GM12878 (cell line): ENCODE data around the gene WASF1. TPM values are rescaled to one million over a fixed set of nuclear protein-coding genes. Genes with fewer than 3 reads are reported as not detected.

ENCODE experiments used
- ATAC-seq: fragments of 200-7000 bp; cut with Tn5 transposase; 3 replicates; pipeline ENCODE4 v1.9.1; 2020; ENCODE audit warnings: mild to moderate bottlenecking, moderate library complexity
- BruUV-seq: library from RNA; stranded (reverse); fragments of 400-500 nt; replicated peaks from 2 replicates; lab custom pipeline; 2021; lab: Mats Ljungman, UMichigan
- CTCF ChIA-PET: fragments of 300-600 bp; sonication (Branson Sonifier 250); formaldehyde crosslinking; extraction: SDS; loops from one replicate; lab custom pipeline; 2021; ENCODE audit warnings: inconsistent platforms; lab: Yijun Ruan, JAX
- POLR2A ChIA-PET: fragments of 350-600 bp; formaldehyde crosslinking; extraction: SDS; loops from one replicate; lab custom pipeline; 2021; ENCODE audit warnings: inconsistent platforms; lab: Charles Lee
- RAD21 ChIA-PET: fragments of 300-600 bp; sonication (Branson Sonifier 250); formaldehyde crosslinking; loops from one replicate; lab custom pipeline; 2023; ENCODE audit warnings: antibody characterized with exemption; ENCODE audit not compliant: unreplicated experiment; lab: Charles Lee
- SMC1A ChIA-PET: fragments of 300-600 bp; sonication (Branson Sonifier 250); formaldehyde crosslinking; loops from one replicate; lab custom pipeline; 2023; ENCODE audit not compliant: unreplicated experiment, uncharacterized antibody; lab: Charles Lee
- DNase-seq: peaks from one replicate; pipeline ENCODE4 v3.0.0-alpha.2; 2011; ENCODE audit warnings: low read depth, low spot score
- FAIRE-seq: peaks from 3 replicates; lab custom pipeline; 2011; peaks lifted over from hg19 to GRCh38; lab: Jason Lieb, UNC
- H2AFZ ChIP-seq: 2 replicates; pipeline ENCODE4 v1.6.0; 2011; ENCODE audit warnings: low read depth, low read length, control low read depth; ENCODE audit not compliant: control insufficient read depth
- H3K27ac ChIP-seq: 2 replicates; pipeline ENCODE4 v1.5.1; 2011; ENCODE audit warnings: control low read depth; ENCODE audit not compliant: control insufficient read depth, insufficient read depth
- H3K27me3 ChIP-seq, 2 experiments: replicated peaks in 1 of 2; 2 replicates each; pipeline versions ENCODE4 v1.6.0 to v1.6.1; 2011; ENCODE audit warnings: low read length in 1 of 2; ENCODE audit not compliant: control insufficient read depth in 2 of 2, insufficient read depth in 2 of 2
- H3K36me3 ChIP-seq, 2 experiments: 2 replicates each; pipeline ENCODE4 v1.5.1; 2011; ENCODE audit warnings: low read length in 1 of 2; ENCODE audit not compliant: control insufficient read depth in 2 of 2, insufficient read depth in 2 of 2
- H3K4me1 ChIP-seq: 2 replicates; pipeline ENCODE4 v1.6.1; 2011; ENCODE audit warnings: mild to moderate bottlenecking, low read length, moderate library complexity, mixed read lengths; ENCODE audit not compliant: control insufficient read depth, insufficient read depth
- H3K4me2 ChIP-seq: 2 replicates; pipeline ENCODE4 v1.6.0; 2011; ENCODE audit warnings: control low read depth; ENCODE audit not compliant: control insufficient read depth, insufficient read depth
- H3K4me3 ChIP-seq: fragments of 200-600 bp; sonication (generic); 2 replicates; pipeline ENCODE4 v1.5.1; 2016
- H3K79me2 ChIP-seq: 2 replicates; pipeline ENCODE4 v1.6.0; 2011; ENCODE audit warnings: low read length; ENCODE audit not compliant: control insufficient read depth, insufficient read depth
- H3K9ac ChIP-seq: 2 replicates; pipeline ENCODE4 v1.8.0; 2011; ENCODE audit warnings: low read length, control low read depth, mixed read lengths; ENCODE audit not compliant: control insufficient read depth, insufficient read depth
- H3K9me3 ChIP-seq: replicated peaks from 3 replicates; pipeline ENCODE4 v1.5.1; 2011; ENCODE audit warnings: mild to moderate bottlenecking, low read length; ENCODE audit not compliant: control insufficient read depth, insufficient read depth
- H4K20me1 ChIP-seq: 2 replicates; pipeline ENCODE4 v1.6.0; 2011; ENCODE audit not compliant: control insufficient read depth, insufficient read depth
- BACH1 ChIP-seq: fragments of 450-650 bp; IDR thresholded peaks from 2 replicates; pipeline ENCODE4 v1.6.1; 2017; ENCODE audit warnings: mild to moderate bottlenecking, borderline replicate concordance
- BHLHE40 ChIP-seq, 2 experiments: fragments of 450-650 bp in 1 of 2; IDR thresholded peaks; 2 replicates each; pipeline ENCODE4 v1.6.1; 2011 to 2017; ENCODE audit warnings: low read depth in 2 of 2, borderline replicate concordance in 1 of 2, improper control_type of control experiment in 1 of 2, low read length in 1 of 2, mild to moderate bottlenecking in 1 of 2
- CEBPB ChIP-seq, 2 experiments: fragments of 150-350 bp in 1 of 2; IDR thresholded peaks; 2 replicates each; pipeline ENCODE4 v1.6.1; 2012 to 2014; ENCODE audit warnings: low read depth in 2 of 2, low read length in 2 of 2, borderline replicate concordance in 1 of 2, inconsistent platforms in 1 of 2
- CHD4 ChIP-seq: fragments of 200-600 bp; sonication (generic); IDR thresholded peaks from 2 replicates; pipeline ENCODE4 v1.6.1; 2016; ENCODE audit warnings: mild to moderate bottlenecking
- ELK1 ChIP-seq: IDR thresholded peaks from 2 replicates; pipeline ENCODE4 v1.6.1; 2012; ENCODE audit warnings: low read depth, low read length, improper control_type of control experiment
- KLF5 ChIP-seq: fragments of 450-650 bp; IDR thresholded peaks from 2 replicates; pipeline ENCODE4 v1.6.1; 2014; ENCODE audit warnings: mild to moderate bottlenecking; ENCODE audit not compliant: partially characterized antibody
- MXI1 ChIP-seq: fragments of 150-350 bp; IDR thresholded peaks from 2 replicates; pipeline ENCODE4 v1.6.1; 2011; ENCODE audit warnings: low read depth, mild to moderate bottlenecking, inconsistent platforms, low read length, improper control_type of control experiment
- PML ChIP-seq: IDR thresholded peaks from 2 replicates; pipeline ENCODE4 v1.6.1; 2012; ENCODE audit warnings: low read length, inconsistent platforms
- POLR2A ChIP-seq: IDR thresholded peaks from 2 replicates; pipeline ENCODE4 v1.6.1; 2011; ENCODE audit warnings: low read depth, mild to moderate bottlenecking, low read length
- POLR2AphosphoS5 ChIP-seq: IDR thresholded peaks from 2 replicates; pipeline ENCODE4 v1.6.1; 2011; ENCODE audit warnings: mild to moderate bottlenecking, low read length, inconsistent platforms
- STAT1 ChIP-seq: fragments of 450-650 bp; conservative IDR thresholded peaks from 2 replicates; pipeline ENCODE4 v1.6.1; 2014; ENCODE audit warnings: antibody characterized with exemption, mild to moderate bottlenecking
- TCF7 ChIP-seq: IDR thresholded peaks from 2 replicates; pipeline ENCODE4 v1.6.1; 2014; ENCODE audit warnings: antibody characterized with exemption, borderline replicate concordance
- ZNF274 ChIP-seq: IDR thresholded peaks from one replicate; pipeline ENCODE4 v1.8.0; 2011; ENCODE audit not compliant: insufficient read length, insufficient read depth
- ZZZ3 ChIP-seq: IDR thresholded peaks from 2 replicates; pipeline ENCODE4 v1.6.1; 2011; ENCODE audit warnings: low read depth; ENCODE audit not compliant: control insufficient read depth, insufficient read length
- WGBS: methylation state at CpG from one replicate; pipeline ENCODE4 v1.1.6; 2016; ENCODE audit warnings: low lambda C conversion rate; ENCODE audit not compliant: insufficient replicate concordance, insufficient coverage; ENCODE audit errors: missing lambda C conversion rate; 5-methylcytosine and 5-hydroxymethylcytosine counted together
- in situ Hi-C: fragments of 300-500 bp; cut with MboI; formaldehyde crosslinking; loops from 9 replicates; pipeline ENCODE4 v1.14.3; 2018; ENCODE audit warnings: mixed read lengths
- intact Hi-C: fragments of 100-400 bp; cut with micrococcal nuclease; formaldehyde crosslinking; loops from one replicate; pipeline ENCODE4 v1.14.2; 2022; ENCODE audit not compliant: unreplicated experiment
- polyA plus RNA-seq, 11 experiments: library from polyadenylated mRNA; depleted of rRNA in 4 of 11; unstranded in 6 of 11; stranded (reverse) in 5 of 11; fragments of >200 nt; fragmentation: Nextera tagmentation in 4 of 11; fragmentation: Illumina TruSeq in 1 of 11; extraction: Ambion mirVana in 4 of 11; extraction: Trizol in 1 of 11; gene quantifications; 1 replicate in 1 of 11; 2 replicates in 10 of 11; pipeline versions ENCODE4 v1.2.1 to v1.2.3, GENCODE V29; 2011 to 2016; ENCODE audit warnings: inconsistent platforms in 2 of 11, missing spikeins in 2 of 11, low read depth in 1 of 11
- total RNA-seq, 4 experiments: library from RNA; depleted of rRNA in 3 of 4; stranded (reverse); fragments of >200 nt in 3 of 4; fragmentation: Illumina TruSeq in 1 of 4; extraction: Trizol in 1 of 4; gene quantifications; 2 replicates each; pipeline versions ENCODE4 v1.2.1 to v1.2.3, GENCODE V29; 2013 to 2021
- TF ChIP-seq, protein P1 (sequence below): fragments of 450-650 bp; IDR thresholded peaks from 2 replicates; pipeline ENCODE4 v1.6.1; 2014; ENCODE audit warnings: mild to moderate bottlenecking
- TF ChIP-seq, protein P2 (sequence below): fragments of 450-650 bp; IDR thresholded peaks from 2 replicates; pipeline ENCODE4 v1.6.1; 2018; ENCODE audit warnings: mild to moderate bottlenecking, low read depth, moderate library complexity; ENCODE audit not compliant: partially characterized antibody
- TF ChIP-seq, protein P3 (sequence below): IDR thresholded peaks from 2 replicates; pipeline ENCODE4 v1.6.1; 2012; ENCODE audit warnings: mild to moderate bottlenecking, low read depth, low read length

The WASF1 gene
- total and polyA plus RNA-seq, 10 of the 15 experiments (the other 5 are each of a cell fraction or from before 2014, with no cell fraction given): 1.3 to 10.2 (median 4.5) TPM

- SMC1A ChIA-PET: no interaction called here
- no peak overlapping the region for H3K4me3 ChIP-seq
- no peak for TF ChIP-seq ZNF274
- TF ChIP-seq POLR2AphosphoS5: no peak
- TF ChIP-seq, protein P1, sequence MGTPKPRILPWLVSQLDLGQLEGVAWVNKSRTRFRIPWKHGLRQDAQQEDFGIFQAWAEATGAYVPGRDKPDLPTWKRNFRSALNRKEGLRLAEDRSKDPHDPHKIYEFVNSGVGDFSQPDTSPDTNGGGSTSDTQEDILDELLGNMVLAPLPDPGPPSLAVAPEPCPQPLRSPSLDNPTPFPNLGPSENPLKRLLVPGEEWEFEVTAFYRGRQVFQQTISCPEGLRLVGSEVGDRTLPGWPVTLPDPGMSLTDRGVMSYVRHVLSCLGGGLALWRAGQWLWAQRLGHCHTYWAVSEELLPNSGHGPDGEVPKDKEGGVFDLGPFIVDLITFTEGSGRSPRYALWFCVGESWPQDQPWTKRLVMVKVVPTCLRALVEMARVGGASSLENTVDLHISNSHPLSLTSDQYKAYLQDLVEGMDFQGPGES: no peak
- TF ChIP-seq MXI1: no peak
- TF ChIP-seq CEBPB (IDR thresholded peaks at IDR 0.05; ENCODE audit: borderline replicate concordance in 1 of 2, low read depth in 2 of 2, low read length in 2 of 2): no peak
- TF ChIP-seq TCF7: no peak
- TF ChIP-seq, protein P2, sequence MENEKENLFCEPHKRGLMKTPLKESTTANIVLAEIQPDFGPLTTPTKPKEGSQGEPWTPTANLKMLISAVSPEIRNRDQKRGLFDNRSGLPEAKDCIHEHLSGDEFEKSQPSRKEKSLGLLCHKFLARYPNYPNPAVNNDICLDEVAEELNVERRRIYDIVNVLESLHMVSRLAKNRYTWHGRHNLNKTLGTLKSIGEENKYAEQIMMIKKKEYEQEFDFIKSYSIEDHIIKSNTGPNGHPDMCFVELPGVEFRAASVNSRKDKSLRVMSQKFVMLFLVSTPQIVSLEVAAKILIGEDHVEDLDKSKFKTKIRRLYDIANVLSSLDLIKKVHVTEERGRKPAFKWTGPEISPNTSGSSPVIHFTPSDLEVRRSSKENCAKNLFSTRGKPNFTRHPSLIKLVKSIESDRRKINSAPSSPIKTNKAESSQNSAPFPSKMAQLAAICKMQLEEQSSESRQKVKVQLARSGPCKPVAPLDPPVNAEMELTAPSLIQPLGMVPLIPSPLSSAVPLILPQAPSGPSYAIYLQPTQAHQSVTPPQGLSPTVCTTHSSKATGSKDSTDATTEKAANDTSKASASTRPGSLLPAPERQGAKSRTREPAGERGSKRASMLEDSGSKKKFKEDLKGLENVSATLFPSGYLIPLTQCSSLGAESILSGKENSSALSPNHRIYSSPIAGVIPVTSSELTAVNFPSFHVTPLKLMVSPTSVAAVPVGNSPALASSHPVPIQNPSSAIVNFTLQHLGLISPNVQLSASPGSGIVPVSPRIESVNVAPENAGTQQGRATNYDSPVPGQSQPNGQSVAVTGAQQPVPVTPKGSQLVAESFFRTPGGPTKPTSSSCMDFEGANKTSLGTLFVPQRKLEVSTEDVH: no peak
- no peak for TF ChIP-seq ZZZ3
- no peak for TF ChIP-seq PML
- TF ChIP-seq, protein P3, sequence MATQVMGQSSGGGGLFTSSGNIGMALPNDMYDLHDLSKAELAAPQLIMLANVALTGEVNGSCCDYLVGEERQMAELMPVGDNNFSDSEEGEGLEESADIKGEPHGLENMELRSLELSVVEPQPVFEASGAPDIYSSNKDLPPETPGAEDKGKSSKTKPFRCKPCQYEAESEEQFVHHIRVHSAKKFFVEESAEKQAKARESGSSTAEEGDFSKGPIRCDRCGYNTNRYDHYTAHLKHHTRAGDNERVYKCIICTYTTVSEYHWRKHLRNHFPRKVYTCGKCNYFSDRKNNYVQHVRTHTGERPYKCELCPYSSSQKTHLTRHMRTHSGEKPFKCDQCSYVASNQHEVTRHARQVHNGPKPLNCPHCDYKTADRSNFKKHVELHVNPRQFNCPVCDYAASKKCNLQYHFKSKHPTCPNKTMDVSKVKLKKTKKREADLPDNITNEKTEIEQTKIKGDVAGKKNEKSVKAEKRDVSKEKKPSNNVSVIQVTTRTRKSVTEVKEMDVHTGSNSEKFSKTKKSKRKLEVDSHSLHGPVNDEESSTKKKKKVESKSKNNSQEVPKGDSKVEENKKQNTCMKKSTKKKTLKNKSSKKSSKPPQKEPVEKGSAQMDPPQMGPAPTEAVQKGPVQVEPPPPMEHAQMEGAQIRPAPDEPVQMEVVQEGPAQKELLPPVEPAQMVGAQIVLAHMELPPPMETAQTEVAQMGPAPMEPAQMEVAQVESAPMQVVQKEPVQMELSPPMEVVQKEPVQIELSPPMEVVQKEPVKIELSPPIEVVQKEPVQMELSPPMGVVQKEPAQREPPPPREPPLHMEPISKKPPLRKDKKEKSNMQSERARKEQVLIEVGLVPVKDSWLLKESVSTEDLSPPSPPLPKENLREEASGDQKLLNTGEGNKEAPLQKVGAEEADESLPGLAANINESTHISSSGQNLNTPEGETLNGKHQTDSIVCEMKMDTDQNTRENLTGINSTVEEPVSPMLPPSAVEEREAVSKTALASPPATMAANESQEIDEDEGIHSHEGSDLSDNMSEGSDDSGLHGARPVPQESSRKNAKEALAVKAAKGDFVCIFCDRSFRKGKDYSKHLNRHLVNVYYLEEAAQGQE: no peak
- TF ChIP-seq BACH1: no peak
- TF ChIP-seq ELK1: no peak
- no peak for TF ChIP-seq STAT1
- TF ChIP-seq CHD4: no peak
- no peak for TF ChIP-seq POLR2A
- TF ChIP-seq KLF5: no peak
- TF ChIP-seq BHLHE40 (IDR thresholded peaks at IDR 0.05; ENCODE audit: borderline replicate concordance in 1 of 2, low read depth in 2 of 2, low read length in 1 of 2): no peak
Measured at GRCh38 chr6:110098511-110099116, 80.9 kb downstream of the WASF1 start.

More at GRCh38 chr6:110098511-110099116, 80.9 kb downstream of the WASF1 start:
- H3K79me2 ChIP-seq: no peaks in the 10 kb centered on the region
- no peaks in the 10 kb centered on the region for H4K20me1 ChIP-seq
- in situ Hi-C loops (no loop called here), intact Hi-C loops (no loop called here)
- H3K9me3 ChIP-seq: no peaks in the 10 kb centered on the region
- BruUV-seq: no TSS peak
- ChIA-PET POLR2A (no interaction called here), RAD21 (no interaction called here), CTCF (no interaction called here)
- whole genome bisulfite sequencing: 56% methylated on average over 7 of the region's 7 CpGs
- FAIRE-seq (no peak), DNase-seq (no peak), ATAC-seq (no peak)
- no peaks in the 10 kb centered on the region for H3K36me3 ChIP-seq
- no peaks in the 10 kb centered on the region for H3K27me3 ChIP-seq
- no peak overlapping the region for H2AFZ ChIP-seq
- H3K9ac ChIP-seq: no peak overlapping the region
- peaks cover 6% of the 10 kb centered on the region for H3K4me1 ChIP-seq
- no peak overlapping the region for H3K27ac ChIP-seq
- no peak overlapping the region for H3K4me2 ChIP-seq
